Glomerular visceral epithelial cell (primary cell): ENCODE measurements around the gene DLX2.
A peak's percentile ranks its signal among the peaks of the same experiment; 100 is the strongest.
"Not testable (repeated sequence)": the region's sequence is repeated elsewhere in the genome, so short reads cannot be mapped to it uniquely, and the experiment has no call there.

Source experiments
- DNase-seq: peaks from one replicate; pipeline ENCODE4 v3.0.0-alpha.2; 2016; ENCODE audit errors: extremely low spot score

The DLX2 gene

DNA sequence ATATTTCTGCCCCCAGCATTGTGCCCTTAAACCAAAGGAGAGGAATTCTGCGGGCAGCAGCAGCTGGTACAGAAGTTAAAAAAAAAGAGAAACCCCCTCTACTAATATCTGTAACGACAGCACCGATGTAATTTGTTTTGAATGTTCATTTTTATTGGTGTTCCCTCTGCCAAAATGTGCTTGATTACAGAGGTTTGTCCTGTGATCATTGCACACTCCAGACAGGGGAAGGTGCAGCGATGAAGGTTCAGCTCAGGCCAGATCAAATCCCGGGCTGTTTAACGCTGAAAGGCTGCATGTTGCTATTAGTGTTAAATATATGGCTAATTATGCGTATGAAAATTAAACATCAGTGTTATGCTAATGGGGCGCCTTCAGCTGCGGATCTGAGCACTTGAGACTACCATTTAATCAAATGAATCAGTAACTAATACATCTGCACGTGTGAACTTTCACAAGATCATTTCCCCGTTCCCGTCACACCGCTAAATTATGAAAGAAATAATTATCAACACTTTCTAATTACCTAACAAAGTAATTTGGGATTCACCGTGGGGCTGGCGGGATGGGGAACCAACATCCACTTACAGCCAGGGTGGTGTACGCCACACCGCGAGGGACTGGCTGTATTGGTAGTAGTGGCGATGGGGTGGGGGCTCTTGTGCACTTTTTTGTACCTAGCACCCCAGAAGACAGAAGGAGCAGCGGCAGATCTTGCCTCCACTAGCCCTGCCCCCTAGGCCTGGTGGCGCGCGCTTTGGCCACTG is 18.9 kb downstream of the DLX2 start:
- DNase-seq: no peak

DNA sequence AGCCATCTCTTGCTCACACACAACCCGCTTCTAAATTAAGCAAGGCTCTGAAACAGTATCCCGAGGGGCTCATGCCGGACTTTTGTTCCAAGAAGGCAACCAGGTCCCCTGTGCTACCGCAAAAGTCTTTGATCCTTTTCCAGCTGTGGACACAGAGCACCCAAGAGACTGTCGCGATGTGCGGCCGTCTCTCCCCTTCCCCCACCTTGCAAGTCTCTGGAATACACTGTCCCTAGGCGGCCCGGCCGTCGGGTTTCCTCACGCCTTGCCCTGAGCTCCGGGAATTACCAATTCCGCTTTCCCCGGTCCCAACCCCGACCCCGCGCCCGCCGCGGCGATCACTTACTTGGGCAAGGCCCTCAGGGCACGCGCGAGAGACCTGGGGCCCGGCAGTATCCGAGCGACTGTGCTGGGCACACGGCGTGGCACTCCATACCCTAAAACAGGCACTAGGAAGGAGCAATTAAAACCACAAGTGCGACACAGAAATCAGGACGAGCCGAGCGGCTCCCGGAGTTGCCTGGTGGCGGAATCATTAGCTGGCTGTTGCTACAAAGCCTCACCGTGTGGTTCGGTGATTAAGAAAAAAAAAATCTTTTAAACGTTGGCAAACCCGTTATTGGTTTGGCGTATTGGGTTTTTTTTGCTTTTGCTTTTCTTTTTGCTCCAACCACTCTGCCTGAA is 19.6 kb downstream of the DLX2 start:
- DNase-seq: no peak

DNA sequence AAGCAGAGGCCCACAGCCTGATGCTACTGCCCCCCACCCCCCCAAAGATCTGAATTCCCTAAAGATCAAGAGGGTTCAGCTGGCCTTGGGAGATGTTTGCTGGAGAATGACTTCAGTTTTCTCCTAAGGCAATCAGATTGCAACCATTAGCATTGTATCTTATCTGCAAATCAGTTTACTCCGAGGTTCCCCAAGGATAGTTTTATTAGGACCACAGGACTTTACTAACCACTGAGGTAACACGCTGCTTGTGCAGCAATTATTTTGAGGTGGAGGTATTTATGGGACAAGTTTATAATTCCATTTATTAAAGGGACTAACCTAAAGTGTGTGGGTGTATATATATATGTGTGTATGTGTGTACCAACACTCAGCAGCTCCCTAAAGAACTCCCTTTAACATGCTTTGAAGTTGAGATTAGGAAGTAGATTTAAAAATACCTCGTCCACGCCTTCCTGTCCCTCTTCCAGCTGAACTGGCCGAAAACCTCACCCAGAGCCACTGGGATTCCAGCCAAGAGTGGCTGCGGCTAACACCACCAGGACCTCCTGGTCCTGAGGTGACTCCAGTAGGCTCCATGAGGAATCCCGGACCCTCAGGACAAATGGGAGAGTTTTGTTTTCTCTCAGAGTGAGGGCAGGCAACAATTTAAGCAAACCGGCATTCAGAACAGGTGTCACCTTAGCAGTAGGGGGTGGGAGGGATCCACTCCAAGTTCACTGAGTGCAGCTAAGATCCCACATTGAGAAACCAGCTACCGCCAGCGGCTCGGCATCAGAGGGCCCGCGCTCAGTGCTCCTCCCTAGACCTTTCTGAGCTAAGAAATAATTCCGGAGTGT is 20.4 kb downstream of the DLX2 start:
- peak; percentile 30 for DNase-seq

DNA sequence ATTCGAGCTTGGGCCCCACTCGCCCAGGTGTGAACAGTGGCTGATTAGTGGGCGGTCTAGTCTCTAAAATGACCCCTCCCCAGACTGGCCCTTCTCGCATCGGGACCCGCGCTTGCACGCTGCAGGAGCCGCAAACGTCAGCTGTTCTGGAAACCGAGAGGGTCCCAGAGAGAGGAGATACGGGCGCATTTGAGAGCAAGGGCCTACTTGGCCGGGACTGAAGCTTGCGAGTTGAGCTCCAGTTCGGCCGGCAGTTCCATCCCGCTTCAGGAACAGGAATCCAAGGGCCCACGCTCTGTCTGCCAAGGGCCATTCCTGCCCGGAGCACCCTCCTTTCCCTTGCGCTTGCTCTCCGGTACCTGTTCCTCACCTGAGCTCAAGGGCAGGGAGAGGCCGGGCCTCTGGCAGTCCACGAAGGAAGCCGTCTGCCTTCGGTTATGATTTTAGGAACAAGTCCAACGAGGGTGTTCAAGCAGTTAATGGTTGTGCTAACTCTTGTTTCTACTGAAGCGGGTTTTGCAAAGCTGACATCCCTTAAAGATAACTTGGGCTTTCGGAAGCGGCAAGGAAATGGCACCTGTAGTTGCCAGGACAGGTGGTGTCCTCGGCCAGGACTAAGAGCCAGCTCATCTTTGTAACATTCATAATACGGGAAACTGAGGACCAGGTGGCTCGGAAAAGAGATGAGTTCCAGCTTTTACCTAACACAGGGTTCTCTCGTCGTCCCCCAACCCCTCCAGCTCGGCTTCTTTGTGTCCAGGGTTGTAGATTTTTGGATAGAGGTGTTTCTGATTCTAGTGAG is 21.3 kb downstream of the DLX2 start:
- no peak for DNase-seq

DNA sequence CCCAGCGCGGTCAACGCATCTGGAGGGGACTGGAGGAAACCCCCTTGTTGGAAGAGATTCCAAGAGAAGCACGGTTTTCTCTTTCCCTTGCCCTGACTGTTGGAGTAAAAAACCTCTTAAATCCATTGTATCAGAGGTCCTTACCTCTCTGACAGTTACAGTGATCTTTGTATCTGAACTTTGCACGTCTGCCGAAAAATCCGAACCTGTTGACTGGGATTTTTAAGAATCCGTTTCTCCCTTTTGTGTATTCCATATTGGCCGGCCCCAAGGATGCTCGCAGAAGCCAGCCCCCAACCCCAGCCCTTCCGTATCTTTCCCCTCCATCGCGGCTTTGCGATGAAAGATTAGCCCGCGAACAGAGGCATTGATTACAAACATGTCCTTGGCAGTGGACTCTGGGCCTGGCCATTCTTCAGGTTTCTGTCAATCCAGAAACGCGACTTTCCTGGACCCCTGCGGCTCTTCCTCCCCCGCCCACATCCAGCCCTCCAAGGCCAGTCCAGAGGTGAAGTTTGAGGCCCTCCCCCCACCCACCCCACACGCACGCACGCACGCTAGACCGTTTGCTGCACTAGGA is 22.0 kb downstream of the DLX2 start:
- no peak for DNase-seq

DNA sequence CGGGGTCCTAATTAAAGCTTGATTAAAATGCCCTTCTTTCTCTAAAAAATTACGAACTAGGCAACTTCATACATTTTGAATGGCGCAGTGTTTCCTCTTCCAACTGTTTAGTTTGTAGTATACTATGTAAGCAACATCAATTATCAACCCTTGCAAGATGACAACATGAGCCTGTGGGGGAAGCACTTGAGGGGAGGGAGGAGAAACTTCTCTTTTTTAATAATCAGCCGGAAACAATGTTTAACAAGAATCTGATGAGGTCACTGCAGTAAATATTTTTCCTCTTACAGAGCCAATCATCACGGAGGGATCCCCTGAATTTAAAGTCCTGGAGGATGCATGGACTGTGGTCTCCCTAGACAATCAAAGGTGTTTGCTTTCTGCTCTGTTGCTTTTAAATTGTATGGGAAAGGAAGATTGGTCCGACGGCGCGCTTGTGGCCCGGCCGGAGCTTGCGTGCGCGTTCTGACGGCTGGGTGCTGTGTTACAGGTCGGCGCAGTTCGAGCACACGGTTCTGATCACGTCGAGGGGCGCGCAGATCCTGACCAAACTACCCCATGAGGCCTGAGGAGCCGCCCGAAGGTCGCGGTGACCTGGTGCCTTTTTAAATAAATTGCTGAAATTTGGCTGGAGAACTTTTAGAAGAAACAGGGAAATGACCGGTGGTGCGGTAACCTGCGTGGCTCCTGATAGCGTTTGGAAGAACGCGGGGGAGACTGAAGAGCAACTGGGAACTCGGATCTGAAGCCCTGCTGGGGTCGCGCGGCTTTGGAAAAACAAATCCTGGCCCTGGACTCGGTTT is 22.7 kb downstream of the DLX2 start:
- DNase-seq: no peak

DNA sequence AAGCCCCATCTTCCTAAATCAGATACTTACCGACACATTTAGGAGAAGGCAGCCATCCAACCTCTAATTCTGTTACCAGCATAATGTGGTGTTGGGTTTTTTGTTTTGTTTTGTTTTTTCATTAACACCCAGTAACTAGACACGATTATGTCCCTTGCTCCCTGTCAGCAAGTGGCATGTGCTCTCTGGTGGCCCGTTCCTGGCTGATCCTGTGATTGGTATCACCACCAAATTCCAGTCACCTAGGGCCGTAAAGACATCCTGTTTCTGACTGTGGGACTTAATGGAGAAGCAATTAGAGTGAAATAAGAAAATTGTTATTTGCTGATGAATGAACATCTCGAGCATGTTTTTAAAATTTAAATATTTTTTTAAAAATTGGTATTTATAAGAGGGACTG is 23.3 kb downstream of the DLX2 start:
- no peak for DNase-seq

DNA sequence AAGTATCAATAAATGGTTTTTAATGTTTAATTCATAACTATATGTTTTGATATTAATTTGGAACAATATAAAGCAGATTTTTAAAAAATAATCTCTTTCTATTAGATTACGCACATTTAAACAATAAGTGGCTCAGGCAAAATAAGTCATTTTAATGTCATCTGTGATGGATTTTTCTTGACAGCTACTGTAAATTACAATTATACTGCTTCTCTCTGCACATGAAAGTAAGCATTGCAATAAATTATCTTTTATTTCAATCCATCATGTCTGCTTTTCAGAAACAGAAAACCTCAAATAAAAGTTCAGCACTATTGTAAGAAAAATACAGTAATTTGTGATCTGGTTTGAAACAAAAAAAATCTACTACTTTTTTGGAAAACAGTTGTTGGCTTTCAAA is 28.4 kb downstream of the DLX2 start:
- DNase-seq: no peak

DNA sequence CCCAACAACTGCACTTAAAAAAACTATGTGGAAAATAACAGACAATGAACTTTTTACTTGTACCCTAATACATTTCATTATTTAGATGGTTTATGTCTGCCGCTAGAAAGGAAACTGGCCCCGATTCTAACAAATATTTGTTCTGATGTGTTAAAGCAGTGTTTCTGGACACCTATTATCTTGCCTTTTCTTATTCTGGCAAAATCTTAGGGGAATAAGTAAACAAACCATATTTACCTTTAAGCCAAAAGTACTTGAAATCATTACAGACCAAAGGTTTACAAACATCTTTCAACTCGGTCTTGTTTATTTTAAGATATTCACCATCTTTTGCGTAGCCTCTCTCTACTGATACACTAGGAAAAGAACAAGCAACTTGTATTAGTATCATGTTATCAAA is 29.2 kb downstream of the DLX2 start:
- no peak for DNase-seq

DNA sequence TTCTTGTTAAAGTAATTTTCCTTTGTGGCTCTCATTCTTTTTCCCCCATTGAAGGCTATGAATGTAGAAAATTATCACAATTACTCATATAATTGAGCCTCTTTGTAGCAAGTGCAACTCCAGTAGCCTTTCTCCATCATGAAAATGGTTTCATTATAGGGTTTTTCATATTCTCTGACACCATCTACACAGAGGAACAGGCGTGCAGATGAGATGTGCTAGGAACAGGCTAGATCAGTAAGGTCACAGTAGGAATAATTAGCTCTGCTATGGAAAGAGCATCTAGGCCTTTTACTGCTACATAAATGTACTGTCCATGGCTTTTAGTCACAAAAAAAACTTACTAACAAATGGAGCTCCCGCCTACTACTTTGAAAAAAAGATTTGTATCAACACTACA is 30.0 kb downstream of the DLX2 start:
- DNase-seq: no peak

DNA sequence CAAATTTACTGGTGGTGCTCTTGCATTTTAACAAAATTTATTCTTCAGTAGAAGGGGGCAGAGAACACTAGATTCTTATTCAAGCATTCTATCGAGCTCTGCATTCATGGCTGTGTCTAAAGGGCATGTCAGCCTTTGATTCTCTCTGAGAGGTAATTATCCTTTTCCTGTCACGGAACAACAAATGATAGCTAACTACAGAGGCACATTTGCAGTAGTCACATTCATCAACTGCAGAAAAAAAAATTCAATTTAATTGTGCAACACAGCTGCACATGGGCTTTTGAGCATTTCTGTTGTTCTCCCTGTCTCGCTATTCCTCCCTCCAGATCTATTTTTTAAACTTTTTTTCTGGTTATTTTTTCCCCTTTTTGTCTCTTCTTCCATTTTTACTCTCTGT is 30.4 kb downstream of the DLX2 start:
- DNase-seq: no peak

DNA sequence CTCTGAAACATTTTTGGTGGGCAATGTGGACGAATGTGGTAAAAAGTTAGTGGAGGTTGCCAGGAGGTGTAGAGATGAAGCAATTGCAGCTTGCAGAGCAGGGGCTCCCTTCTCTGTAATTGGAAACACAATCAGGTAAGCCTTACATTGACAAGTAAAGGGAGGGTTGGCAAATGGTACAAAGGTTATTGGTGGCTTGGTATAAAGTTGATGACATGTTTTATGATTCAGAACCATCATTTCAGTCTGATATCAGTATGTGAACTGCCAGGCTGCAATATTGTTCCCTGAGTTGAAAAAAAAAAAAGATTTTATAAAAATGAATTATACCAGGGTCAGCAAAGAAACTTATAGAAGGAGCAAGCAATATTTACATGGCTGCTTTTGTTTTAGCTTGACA is 31.8 kb downstream of the DLX2 start:
- no peak for DNase-seq

DNA sequence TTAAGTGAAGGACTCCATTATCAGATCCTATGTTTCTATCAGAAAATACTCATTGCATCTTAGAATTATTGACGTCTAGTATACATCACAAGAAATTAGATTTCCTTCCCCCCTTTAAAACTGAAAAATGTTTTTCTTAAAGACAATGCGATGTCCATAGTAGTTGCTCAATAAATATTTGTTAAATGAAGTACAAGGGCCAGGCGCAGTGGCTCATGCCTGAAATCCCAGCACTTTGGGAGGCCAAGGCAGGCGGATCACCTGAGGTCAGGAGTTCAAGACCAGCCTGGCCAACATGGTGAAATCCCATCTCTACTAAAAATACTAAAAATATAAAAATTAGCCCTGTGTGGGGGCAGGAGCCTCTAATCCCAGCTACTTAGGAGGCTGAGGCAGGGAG is 34.8 kb downstream of the DLX2 start:
- DNase-seq: not testable (repeated sequence)

DNA sequence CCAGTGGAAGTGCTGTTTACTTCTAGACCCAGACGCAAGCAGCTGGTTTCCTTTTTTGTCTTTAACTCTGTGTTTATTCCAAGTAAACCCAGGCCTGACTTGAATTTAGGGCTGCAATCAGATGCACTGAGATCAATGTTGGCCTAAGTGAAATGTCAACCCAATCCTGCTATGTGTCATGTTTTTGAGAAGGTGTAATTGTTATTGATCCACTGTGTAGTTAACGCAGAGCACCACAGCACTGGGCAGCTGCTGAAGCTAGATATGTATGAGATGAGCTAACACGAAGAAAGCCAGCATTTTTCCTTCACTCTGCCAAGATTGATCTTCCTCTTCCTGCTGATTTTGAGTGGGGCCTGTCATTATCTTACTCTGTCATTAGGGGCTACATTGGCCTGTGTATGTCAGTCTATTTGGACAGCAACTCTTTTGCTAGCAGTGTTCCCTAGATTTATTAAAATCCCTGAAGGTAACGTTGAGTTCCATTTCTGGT is 36.3 kb downstream of the DLX2 start:
- no peak for DNase-seq

DNA sequence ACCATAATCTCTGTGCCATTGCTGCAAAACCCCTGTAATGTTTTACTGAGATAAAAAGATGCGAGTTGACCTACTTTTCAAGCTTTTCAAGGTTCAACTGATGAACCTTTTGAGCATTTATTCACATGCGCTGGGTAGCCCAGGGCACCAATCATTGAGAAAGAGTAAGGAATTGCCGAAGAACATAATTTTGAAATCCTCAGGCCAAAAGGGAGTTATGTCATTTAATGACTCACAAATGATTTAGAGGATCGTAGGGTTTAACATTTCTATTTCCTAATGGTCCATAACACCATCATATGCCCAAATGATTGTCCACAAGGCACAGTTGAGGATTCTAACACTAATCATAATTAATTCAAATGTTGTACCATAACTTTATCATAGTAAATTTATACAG is 37.6 kb downstream of the DLX2 start:
- DNase-seq: no peak

DNA sequence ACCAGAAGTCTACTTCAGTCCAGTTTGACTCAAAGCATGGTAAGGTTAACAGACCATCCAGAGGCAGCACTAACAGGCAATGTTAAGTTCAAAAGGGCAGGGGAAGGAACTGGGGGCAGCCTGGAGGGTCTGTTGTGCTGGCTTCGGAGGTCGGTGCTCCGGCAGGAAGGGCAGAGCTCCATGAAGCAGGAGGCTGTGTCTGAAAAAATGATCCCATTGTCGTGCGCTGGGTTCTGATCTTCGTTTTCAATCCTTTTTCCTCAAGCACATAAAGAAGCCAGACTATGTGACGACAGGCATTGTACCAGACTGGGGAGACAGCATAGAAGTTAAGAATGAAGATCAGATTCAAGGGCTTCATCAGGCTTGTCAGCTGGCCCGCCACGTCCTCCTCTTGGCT is 39.3 kb downstream of the DLX2 start:
- DNase-seq: no peak

DNA sequence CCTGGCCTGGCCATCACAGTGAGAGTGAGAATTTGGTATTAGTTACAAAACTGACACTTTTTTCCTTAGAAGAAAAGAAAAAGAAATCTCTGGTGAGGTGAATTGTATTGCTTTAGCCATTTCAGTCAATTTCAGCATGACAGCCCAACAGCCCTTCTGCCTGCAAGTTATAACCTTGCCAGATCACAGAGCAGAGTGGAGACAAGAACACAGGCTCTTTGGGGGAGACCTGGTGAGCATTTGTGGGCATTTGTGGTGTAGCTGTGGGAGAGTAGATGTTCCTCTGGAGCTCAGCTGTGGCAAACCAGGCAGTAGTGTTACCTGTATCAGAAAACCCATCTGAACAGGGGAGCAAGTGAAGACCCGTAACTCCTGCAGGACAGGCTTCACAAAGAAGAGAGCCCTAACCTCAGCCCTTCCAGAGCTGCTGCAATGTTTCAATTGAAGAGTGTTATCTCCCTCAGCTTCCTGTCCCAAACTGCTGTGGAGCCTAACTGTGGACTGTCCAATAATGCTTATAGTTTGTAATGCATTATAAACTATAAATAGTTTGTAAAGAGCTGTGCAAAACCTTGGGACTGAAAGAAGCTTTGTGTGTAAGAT is 40.2 kb downstream of the DLX2 start:
- no peak for DNase-seq

DNA sequence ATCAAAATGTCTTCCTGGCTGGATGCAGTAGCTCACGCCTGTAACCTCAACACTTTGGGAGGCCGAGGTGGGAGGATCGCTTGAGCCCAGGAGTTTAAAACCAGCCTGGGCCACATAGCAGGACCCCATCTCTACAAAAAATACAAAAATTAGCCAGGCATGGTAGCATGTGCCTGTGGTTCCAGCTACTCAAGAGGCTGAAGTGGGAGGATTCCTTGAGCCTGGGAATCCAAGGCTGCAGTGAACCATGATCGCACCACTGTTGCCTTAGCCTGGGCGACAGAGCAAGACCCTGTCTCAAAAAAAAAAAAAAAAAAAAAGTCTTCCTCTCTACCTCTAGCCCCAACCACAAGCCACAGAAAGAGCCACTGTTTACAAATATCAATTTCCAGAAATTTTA is 42.6 kb downstream of the DLX2 start:
- not testable (repeated sequence) for DNase-seq

DNA sequence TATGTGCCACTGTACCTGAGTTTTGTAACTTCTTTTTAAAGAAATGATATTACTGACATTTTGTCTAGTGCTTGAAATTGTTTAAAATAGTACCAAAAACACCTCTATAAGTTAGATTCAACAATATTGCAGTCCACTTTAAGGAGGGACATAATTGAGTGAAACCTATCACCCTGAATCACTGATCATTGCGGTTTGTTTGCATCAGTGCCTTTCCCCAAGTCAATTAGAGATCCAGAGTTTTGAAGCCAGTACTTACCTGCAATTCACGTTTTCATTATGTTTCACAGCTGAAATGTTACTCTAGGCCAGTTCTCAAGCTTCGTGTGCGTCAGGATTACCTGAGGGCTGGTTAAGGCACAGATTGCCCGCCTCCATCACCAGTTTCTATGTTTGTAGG is 44.0 kb downstream of the DLX2 start:
- DNase-seq: no peak

DNA sequence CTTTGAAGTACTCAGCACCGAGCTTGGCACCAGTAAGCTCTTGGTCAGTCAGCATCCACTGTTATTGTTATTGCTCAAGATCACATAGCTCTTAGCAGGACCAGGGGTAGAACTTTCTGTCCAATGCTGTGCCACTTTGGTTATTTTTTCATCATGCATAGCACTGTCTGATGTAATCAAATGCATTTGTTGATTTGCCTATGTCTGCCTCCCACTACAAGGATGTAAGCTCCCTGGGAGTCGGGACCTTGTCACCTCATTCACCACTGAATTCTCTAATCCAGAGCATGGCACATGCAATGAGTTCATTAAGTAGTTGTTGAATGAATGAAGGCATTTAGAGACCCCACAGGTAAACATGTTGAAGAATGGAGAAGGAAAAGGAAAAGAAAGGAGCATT is 46.4 kb downstream of the DLX2 start:
- DNase-seq: no peak
